PC-3 (cell line): ENCODE data around the gene GPX5.

Source experiments
- EZH2 ChIP-seq: fragments of 300-600 bp; sonication (generic); IDR thresholded peaks from one replicate; pipeline ENCODE4 v1.6.1; 2017; ENCODE audit warnings: antibody characterized with exemption, mild to moderate bottlenecking, low read length; ENCODE audit not compliant: unreplicated experiment
- TF ChIP-seq, protein P1 (sequence below): fragments of 300-600 bp; sonication (generic); conservative IDR thresholded peaks from 2 replicates; pipeline ENCODE4 v1.5.1; 2017; ENCODE audit warnings: antibody characterized with exemption, low read depth, mild to moderate bottlenecking, low read length

DNA sequence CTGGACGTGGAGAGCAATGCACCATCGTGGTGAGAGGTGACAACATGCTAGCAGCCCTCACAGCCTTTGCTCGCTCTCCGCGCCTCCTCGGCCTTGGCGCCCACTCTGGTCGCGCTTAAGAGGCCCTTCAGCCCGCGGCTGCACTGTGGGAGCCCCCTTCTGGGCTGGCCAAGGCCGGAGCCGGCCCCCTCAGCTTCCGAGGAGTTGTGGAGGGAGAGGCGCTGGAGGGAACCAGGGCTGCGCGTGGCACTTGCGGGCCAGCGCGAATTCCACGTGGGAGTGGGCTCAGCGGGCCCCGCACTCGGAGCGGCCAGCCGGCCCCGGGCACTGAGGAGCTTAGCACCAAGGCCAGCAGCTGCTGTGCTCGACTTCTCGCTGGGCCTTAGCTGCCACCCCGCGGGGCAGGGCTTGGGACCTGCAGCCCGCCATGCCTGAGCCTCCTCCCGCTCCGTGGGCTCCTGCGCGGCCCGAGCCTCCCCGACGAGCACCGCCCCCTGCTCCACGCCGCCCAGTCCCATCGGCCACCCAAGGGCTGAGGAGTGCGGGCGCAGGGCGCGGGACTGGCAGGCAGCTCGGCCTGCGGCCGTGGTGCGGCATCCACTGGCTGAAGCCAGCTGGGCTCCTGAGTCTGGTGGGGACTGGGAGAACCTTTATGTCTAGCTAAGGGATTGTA lies 13.9 kb upstream of the GPX5 start:
- TF ChIP-seq, protein P1, sequence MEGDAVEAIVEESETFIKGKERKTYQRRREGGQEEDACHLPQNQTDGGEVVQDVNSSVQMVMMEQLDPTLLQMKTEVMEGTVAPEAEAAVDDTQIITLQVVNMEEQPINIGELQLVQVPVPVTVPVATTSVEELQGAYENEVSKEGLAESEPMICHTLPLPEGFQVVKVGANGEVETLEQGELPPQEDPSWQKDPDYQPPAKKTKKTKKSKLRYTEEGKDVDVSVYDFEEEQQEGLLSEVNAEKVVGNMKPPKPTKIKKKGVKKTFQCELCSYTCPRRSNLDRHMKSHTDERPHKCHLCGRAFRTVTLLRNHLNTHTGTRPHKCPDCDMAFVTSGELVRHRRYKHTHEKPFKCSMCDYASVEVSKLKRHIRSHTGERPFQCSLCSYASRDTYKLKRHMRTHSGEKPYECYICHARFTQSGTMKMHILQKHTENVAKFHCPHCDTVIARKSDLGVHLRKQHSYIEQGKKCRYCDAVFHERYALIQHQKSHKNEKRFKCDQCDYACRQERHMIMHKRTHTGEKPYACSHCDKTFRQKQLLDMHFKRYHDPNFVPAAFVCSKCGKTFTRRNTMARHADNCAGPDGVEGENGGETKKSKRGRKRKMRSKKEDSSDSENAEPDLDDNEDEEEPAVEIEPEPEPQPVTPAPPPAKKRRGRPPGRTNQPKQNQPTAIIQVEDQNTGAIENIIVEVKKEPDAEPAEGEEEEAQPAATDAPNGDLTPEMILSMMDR, result no peak
- TF ChIP-seq EZH2, result no peak
